GM12865 (cell line): ENCODE measurements around the gene ZNF592.

Experiments
- DNase-seq: peaks from one replicate; pipeline ENCODE4 v3.0.0; 2010; ENCODE audit warnings: low read depth
- H3K4me3 ChIP-seq: 2 replicates; pipeline ENCODE4 v1.5.1; 2011; ENCODE audit warnings: mild to moderate bottlenecking, low read depth, low read length, control low read depth
- CTCF ChIP-seq: IDR thresholded peaks from 2 replicates; pipeline ENCODE4 v1.5.1; 2011; ENCODE audit warnings: low read length, control low read depth, low read depth, inconsistent platforms; ENCODE audit not compliant: insufficient read depth; ENCODE audit errors: missing control alignments

ZNF592 gene

GRCh38 chr15:84821501-84822021 lies 73.2 kb downstream of the ZNF592 start:
- no peak for DNase-seq
- TF ChIP-seq CTCF, result no peak
- H3K4me3 ChIP-seq, result no peak overlapping the region

GRCh38 chr15:84822653-84823281 lies 74.4 kb downstream of the ZNF592 start:
- H3K4me3 ChIP-seq, result no peak overlapping the region
- no peak for TF ChIP-seq CTCF
- no peak for DNase-seq

- TF ChIP-seq CTCF, result no peak
- H3K4me3 ChIP-seq, result no peak overlapping the region
- DNase-seq, result no peak
Observed at GRCh38 chr15:84823282-84823878, 75.0 kb downstream of the ZNF592 start.

- DNase-seq, result no peak
- H3K4me3 ChIP-seq, result no peak overlapping the region
- TF ChIP-seq CTCF, result no peak
Observed at GRCh38 chr15:84824260-84825007, 76.0 kb downstream of the ZNF592 start.

GRCh38 chr15:84826369-84826823 lies 78.0 kb downstream of the ZNF592 start:
- DNase-seq, result peak; percentile 46
- peak; percentile 59 for TF ChIP-seq CTCF
- H3K4me3 ChIP-seq, result no peak overlapping the region

GRCh38 chr15:84827246-84827645 lies 78.9 kb downstream of the ZNF592 start:
- no peak for TF ChIP-seq CTCF
- DNase-seq, result no peak
- no peak overlapping the region for H3K4me3 ChIP-seq
